Loucy (cell line): ENCODE measurements around the gene TOM1L2.
"Not testable (repeated sequence)": the region's sequence is repeated elsewhere in the genome, so short reads cannot be mapped to it uniquely, and the experiment has no call there.

ENCODE experiments used
- EZH2phosphoT487 ChIP-seq: fragments of 200-600 bp; IDR thresholded peaks from 2 replicates; pipeline ENCODE4 v1.6.1; 2018; ENCODE audit warnings: antibody characterized with exemption, mild to moderate bottlenecking, moderate library complexity, borderline replicate concordance
- TF ChIP-seq, protein P1 (sequence below): fragments of 200-600 bp; sonication (generic); conservative IDR thresholded peaks from 2 replicates; pipeline ENCODE4 v1.5.1; 2014; ENCODE audit warnings: mild to moderate bottlenecking, antibody characterized with exemption, low read length

DNA sequence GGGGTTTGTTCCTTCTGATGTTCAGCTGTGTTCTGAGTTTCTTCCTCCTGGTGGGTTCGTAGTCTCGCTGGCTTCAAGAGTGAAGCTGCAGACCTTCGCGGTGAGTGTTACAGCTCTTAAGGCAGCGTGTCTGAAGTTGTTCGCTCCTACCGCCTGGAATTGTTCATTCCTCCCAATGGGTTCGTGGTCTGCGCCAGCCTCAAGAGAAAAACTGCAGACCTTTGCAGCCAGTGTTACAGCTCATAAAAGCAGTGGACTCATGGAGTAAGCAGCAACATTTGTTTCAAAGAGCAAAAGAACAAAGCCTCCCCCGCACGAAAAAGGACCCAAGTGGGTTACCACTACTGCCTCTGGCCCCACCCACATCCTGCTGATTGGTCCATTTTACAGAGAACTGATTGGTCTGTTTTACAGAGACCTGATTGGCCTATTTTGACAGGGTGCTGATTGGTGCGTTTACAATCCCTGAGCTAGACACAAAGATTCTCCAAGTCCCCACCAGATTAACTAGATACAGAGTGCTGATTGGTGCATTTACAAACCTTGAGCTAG is 16.3 kb downstream of the TOM1L2 start:
- TF ChIP-seq, protein P1, sequence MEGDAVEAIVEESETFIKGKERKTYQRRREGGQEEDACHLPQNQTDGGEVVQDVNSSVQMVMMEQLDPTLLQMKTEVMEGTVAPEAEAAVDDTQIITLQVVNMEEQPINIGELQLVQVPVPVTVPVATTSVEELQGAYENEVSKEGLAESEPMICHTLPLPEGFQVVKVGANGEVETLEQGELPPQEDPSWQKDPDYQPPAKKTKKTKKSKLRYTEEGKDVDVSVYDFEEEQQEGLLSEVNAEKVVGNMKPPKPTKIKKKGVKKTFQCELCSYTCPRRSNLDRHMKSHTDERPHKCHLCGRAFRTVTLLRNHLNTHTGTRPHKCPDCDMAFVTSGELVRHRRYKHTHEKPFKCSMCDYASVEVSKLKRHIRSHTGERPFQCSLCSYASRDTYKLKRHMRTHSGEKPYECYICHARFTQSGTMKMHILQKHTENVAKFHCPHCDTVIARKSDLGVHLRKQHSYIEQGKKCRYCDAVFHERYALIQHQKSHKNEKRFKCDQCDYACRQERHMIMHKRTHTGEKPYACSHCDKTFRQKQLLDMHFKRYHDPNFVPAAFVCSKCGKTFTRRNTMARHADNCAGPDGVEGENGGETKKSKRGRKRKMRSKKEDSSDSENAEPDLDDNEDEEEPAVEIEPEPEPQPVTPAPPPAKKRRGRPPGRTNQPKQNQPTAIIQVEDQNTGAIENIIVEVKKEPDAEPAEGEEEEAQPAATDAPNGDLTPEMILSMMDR: not testable (repeated sequence)
- TF ChIP-seq EZH2phosphoT487: not testable (repeated sequence)
